Sciatic nerve (tissue), 2 donors: ENCODE results near the gene ZNF709. TPM values are rescaled to one million over a fixed set of nuclear protein-coding genes. Genes with fewer than 3 reads are reported as not detected.
"Not testable (repeated sequence)": the region's sequence is repeated elsewhere in the genome, so short reads cannot be mapped to it uniquely, and the experiment has no call there.

ENCODE experiments used
- ATAC-seq: fragments of 200-7000 bp; cut with Tn5 transposase; one replicate; pipeline ENCODE4 v1.9.1; 2020; ENCODE audit warnings: mild to moderate bottlenecking, moderate library complexity
- DNase-seq: peaks from one replicate; pipeline ENCODE4 v3.0.0-alpha.2; 2020; ENCODE audit warnings: low spot score
- intact Hi-C: fragments of 100-400 bp; cut with DNase I; formaldehyde crosslinking; loops from one replicate; pipeline ENCODE4 v1.14.2; 2022
- total RNA-seq: library from RNA; stranded (reverse); fragmentation: NEBNext Ultra II Directional; extraction: Animal tissue kit (Norgen Biotek cat#: 25700); gene quantifications from one replicate; pipeline ENCODE4 v1.2.1, GENCODE V29; 2021
- donor health status: DM: no; HTN: no; CAD: no.
- donor health status: DM: no; HTN: no; CAD: no.

The ZNF709 gene
- total RNA-seq, 1 donor from 2014 or later: 5.8 TPM

GRCh38 chr19:12464769-12465168, 19.8 kb downstream of the ZNF709 start:
- intact Hi-C loops: no loop called here
- no peak for DNase-seq
- no peak for ATAC-seq

DNA sequence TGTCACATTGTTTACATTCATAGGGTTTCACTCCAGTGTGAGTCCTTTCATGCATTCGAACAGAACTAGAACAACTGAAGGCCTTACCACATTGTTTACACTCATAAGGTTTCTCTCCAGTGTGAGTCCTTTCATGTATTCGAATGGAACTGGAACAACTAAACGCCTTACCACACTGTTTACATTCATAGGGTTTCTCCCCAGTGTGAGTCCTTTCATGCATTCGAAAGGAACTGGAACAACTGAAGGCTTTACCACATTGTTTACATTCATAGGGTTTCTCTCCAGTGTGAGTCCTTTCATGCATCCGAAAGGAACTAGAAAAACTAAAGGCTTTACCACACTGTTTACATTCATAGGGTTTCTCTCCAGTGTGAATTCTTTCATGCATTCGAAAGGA, 20.5 kb downstream of the ZNF709 start:
- intact Hi-C loops, DNase-seq, ATAC-seq: not testable (repeated sequence)

GRCh38 chr19:12453495-12453894, 31.1 kb downstream of the ZNF709 start:
- no peak for DNase-seq
- ATAC-seq: no peak
- intact Hi-C loops: no loop called here

DNA sequence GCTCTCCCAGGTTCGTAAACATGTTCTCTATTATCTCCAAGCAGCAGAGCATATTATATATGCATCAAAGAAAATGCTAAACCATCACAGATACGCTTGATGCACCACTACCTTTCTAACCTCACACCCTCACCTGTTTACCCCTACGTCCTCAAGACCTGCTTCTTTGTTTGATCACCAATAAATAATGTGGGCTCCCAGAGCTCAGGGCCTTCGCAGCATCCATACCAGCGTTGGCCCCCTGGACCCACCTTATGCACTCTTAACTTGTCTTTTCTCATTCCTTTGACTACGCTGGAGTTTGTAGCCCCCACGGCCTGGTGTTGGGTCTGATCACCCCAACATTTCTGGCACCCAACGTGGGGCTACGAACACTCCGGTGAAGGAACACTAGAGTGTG, 33.8 kb downstream of the ZNF709 start:
- intact Hi-C loops: no loop called here
- ATAC-seq: no peak
- no peak for DNase-seq

- intact Hi-C loops: no loop called here
- ATAC-seq (no peak), DNase-seq (no peak)
Measured at GRCh38 chr19:12448808-12449207, 35.8 kb downstream of the ZNF709 start.

DNA sequence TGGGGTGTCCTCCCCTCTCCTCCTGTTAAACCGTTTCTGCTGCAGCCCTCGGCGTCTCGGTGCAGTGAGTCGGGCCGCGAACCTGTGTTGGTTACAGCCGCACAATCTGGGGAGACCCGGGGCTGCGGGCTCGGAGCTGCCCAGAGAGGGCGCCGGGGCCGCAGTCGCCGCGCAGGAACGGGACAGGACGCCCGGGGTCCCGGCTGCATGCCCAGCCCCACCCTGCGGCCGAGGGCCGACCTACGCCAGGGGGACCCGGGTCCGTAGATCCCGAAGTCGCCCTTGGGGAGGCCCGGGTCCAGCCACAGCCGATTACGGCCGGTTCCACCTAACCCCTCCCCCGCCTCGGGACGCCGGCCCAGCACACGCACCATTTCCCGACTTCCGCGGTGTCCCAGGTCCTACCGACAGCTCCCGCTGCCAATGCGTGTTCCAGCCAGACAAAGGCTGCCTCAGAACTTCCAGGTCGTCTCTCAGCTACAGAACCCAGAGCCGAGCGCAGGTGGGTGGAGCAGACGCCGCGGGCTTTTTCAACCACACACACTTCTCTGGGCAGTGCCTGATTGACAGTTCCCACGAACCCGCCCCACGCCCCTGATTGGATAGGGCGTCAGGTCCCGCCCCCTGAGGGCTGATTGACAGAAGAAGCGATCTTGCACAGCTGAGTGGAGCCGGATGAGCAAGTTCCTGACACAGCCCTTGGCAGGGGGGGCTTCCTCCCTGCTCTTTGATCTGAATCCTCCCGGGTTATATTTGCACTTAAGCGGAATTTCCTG, 43.9 kb downstream of the ZNF709 start, which contains the start of gene ZNF443:
Gene ZNF443, minus strand, starts transcription at position 481 of the 776 bp plus-strand sequence. Its CDS starts 107 bp downstream, at position 374.
- intact Hi-C loops: no loop called here
- ATAC-seq: peak; percentile 100
- peak; percentile 99 for DNase-seq

DNA sequence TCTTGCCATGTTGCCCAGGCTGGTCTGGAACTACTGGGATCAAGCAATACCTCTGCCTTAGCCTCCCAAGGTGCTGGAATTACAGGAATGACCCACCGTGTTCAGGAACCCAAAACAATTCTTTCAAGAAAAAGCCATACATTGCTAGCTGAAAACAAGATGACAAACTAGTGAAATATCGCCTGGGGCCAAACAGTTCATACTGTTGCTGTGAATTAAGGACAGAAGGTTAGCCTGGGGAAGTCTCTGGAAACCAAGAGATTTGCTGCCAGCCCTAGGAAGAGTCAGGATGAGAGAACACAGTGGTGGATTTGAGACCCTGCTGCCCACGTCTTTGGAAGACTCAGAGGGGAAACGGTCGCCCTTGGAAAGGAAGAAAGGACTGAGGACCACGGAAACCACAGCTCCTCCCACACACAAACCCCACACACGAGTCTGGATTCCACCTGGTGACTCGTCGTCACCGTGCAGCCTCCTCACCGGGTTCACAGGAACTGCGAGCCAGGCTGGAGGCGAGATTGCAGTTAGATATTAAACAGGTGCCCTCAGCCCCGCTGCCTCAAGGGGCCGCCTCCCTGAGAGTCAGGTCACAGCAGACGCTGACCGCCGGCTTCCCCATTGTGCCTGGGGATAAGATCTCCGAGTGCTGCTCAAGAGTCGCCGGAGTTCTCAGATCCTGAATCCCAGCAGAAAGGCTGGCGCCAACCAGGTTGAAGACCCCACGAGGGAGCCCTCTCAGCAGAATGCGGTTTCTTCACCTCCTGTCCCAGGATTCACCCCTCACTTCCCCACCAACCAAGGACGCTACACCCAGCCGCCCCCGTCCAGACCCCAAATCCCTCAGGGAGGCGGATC, 44.7 kb downstream of the ZNF709 start:
- DNase-seq, intact Hi-C loops, ATAC-seq: not testable (repeated sequence)

GRCh38 chr19:12430726-12431299, 53.8 kb downstream of the ZNF709 start:
- ATAC-seq, intact Hi-C loops: not testable (repeated sequence)

DNA sequence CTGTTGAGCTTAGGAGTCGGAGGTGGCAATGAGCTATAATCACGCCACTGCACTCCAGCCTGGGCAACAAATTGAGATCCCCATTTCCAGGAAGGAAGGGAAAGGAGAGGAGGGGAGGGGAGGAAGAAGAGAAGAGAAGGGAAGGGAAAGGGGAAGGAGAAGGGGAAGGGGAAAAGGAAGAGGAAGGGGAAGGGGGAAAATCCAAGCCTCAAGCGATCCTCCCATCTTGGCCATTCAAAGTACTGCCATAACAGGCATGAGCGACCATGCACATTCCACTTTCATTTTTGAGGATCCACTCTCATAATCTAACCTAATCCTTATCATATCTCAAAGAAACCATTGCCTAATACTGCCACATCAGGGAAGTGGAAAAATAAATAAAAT, 58.7 kb downstream of the ZNF709 start:
- DNase-seq (no peak), ATAC-seq (no peak)
- intact Hi-C loops: no loop called here

More at GRCh38 chr19:12430726-12431299, 53.8 kb downstream of the ZNF709 start:
- DNase-seq: not testable (repeated sequence)

DNA sequence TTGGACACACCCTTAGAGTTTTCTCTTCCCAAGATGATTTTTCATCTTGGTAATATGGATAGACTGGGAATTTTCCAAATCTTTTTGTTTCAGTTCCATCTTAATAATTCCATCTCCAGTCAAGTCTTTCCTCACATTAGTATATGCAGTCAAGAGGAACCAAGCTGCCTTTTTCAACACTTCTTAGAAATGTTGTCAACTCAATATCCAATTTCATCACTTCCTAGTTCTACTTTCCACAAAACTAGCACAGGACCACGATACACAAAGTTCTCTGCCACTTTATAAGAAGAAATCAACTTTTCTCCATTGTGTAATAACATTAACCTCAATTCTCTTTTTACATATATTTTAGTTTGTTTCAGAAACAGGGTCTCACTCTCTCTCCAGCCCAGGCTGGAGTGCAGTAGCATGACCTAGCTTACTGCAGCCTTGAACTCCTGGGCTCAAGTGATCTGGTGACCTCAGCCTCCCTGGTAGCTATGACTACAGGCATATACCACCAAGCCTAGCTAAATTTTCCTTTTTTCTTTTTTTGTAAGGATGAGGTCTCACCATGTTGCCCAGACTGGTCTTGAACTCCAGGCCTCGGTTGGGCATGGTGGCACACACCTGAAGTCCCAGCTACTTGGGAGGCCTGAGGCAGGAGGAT, 59.3 kb downstream of the ZNF709 start:
- DNase-seq (no peak), ATAC-seq (no peak)
- intact Hi-C loops: no loop called here

DNA sequence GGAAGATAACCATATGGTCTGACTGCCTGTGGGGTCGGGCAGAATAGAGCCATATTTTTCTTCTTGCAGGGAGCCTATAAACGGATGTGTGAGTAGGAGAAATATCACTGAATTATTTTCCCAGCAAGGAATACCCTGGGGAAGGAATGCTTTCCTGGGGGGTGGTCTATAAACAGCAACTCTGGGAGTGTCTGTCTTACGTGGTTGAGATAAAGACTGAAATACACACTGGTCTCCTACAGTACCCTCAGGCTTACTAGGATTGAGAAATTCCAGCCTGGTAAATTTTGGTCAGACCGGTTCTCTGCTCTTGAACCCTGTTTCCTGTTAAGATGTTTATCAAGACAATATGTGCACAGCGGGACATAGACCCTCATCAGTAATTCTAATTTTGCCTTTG, 67.3 kb downstream of the ZNF709 start:
- ATAC-seq, intact Hi-C loops, DNase-seq: not testable (repeated sequence)

DNA sequence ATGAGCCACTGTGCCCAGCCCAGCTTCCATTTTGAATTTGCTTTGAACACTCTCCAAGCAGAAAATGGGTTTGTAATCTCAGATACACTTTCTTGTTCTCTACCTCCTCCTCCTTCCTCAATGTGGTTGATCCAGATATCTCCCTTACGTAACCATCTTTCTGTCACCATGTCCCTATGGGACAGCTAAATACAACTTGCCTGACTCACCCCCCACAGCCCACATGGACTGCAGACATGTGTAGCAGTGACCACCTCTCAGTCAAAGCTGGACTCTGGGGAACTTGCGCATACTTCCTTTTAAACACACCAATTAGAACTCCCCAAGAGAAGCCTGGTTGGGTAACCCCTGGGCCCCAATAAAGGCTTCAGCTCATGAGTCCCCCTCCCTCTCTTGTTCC, 72.7 kb downstream of the ZNF709 start:
- ATAC-seq: no peak
- intact Hi-C loops: no loop called here

More for the DNA sequence above, 72.7 kb downstream of the ZNF709 start:
- no peak for DNase-seq

Other genes starting within 250 kb of the ZNF709 start
- gene ZNF44, start 189.9 kb downstream of the ZNF709 start, total RNA-seq: 17.5 TPM
- gene ZNF563, start 151.2 kb downstream of the ZNF709 start, total RNA-seq: 6.0 TPM
- gene ZNF442, start 119.1 kb downstream of the ZNF709 start, total RNA-seq: 5.4 TPM
- 7.4 TPM for gene ZNF799, start 83.5 kb downstream of the ZNF709 start, total RNA-seq
- gene ZNF443, start 43.8 kb downstream of the ZNF709 start, total RNA-seq: 6.8 TPM
- 19.5 TPM for gene ZNF564, start 66.7 kb upstream of the ZNF709 start, total RNA-seq
- 8.6 TPM for gene ZNF490, start 126.0 kb upstream of the ZNF709 start, total RNA-seq
- gene ZNF791, start 126.1 kb upstream of the ZNF709 start, total RNA-seq: 48.2 TPM
- gene MAN2B1, start 181.9 kb upstream of the ZNF709 start, total RNA-seq: 76.4 TPM
- gene WDR83, start 182.0 kb upstream of the ZNF709 start, total RNA-seq: 12.3 TPM
- 77.1 TPM for gene DHPS, start 197.1 kb upstream of the ZNF709 start, total RNA-seq
- not detected for gene GNG14, start 203.2 kb upstream of the ZNF709 start, total RNA-seq
- 3.6 TPM for gene FBXW9, start 211.8 kb upstream of the ZNF709 start, total RNA-seq
- gene TNPO2, start 239.1 kb upstream of the ZNF709 start, total RNA-seq: 70.6 TPM
- 128 TPM for gene TRIR, start 249.9 kb upstream of the ZNF709 start, total RNA-seq